ENCODE measurements around the gene ALLC. TPM values are rescaled to one million over a fixed set of nuclear protein-coding genes. Genes with fewer than 3 reads are reported as not detected.

ALLC gene
- total and polyA plus RNA-seq, 9 of the 15 experiments (the other 6 are each of a cell fraction or from before 2014, with no cell fraction given), result not detected

GRCh38 chr2:3659447-3660432 is 1.7 kb downstream of the ALLC start:
- Histone ChIP-seq H3K9me1 (ENCODE audit: control insufficient read depth, insufficient read depth, low read length) (no peaks in the 10 kb centered on the region), H3K9ac (ENCODE audit: insufficient read depth in 1 of 2, low read depth in 2 of 2, low read length in 2 of 2) (peak overlapping the region in 1 of 2 experiments; percentile 54; a peak in 1 of 4 replicates), H4K20me1 (replicated peaks; ENCODE audit: control insufficient read depth, insufficient read depth, low read length) (no peaks in the 10 kb centered on the region), H3K4me1 (replicated peaks in 1 of 2; ENCODE audit: control insufficient read depth in 2 of 2, insufficient read depth in 2 of 2, low read length in 2 of 2) (peaks cover 0 to 6% of the 10 kb centered on the region in 2 experiments; a peak in 1 of 5 replicates), H3K4me2 (ENCODE audit: insufficient read depth, low read length) (no peak overlapping the region), H3K79me2 (ENCODE audit: control insufficient read depth, insufficient read depth, low read length) (no peaks in the 10 kb centered on the region), H3K36me3 (ENCODE audit: control insufficient read depth, insufficient read depth, low read length) (no peaks in the 10 kb centered on the region), H3K4me3 (no peak overlapping the region), H3K27me3 (ENCODE audit: control insufficient read depth in 2 of 2, insufficient read depth in 2 of 2, low read length in 2 of 2) (peaks cover 19 to 30% of the 10 kb centered on the region in 2 experiments), H3K27ac (ENCODE audit: extremely low read depth, low read depth, low read length) (no peak overlapping the region; the same call in 2 of the 3 replicates), H3K9me3 (replicated peaks; ENCODE audit: control insufficient read depth, insufficient read depth, low read depth, low read length) (no peaks in the 10 kb centered on the region), H2AFZ (ENCODE audit: low read depth, low read length) (peak overlapping the region; percentile 70)
- 36% methylated on average over 21 of the region's 26 CpGs for WGBS (ENCODE audit: insufficient coverage, low coverage, missing lambda C conversion rate)
- TF ChIP-seq EGR1 (conservative IDR thresholded peaks at IDR 0.05), result peak; percentile 65
- peak; percentile 33; the same call in 1 of the 2 replicates for TF ChIP-seq ZBTB33 (CRISPR knock-in tag; IDR thresholded peaks at IDR 0.05)
- no peak for TF ChIP-seq XRCC5 (IDR thresholded peaks at IDR 0.05; ENCODE audit: low read depth, low read length)
- TF ChIP-seq CEBPB (tag; IDR thresholded peaks at IDR 0.05), result 0 out of 2 replicates have a peak, but pooled peaks have one; percentile 25
- TF ChIP-seq ZNF316 (IDR thresholded peaks at IDR 0.05), result peak; percentile 52; the same call in 1 of the 2 replicates
- TF ChIP-seq SPI1 (IDR thresholded peaks at IDR 0.05; ENCODE audit: borderline replicate concordance, low read depth, low read length), result 0 out of 2 replicates have a peak, but pooled peaks have one; percentile 30
- TF ChIP-seq HNRNPH1 (optimal IDR thresholded peaks at IDR 0.05; ENCODE audit: low read depth, low read length), result no peak
- DNase-seq (ENCODE audit: extremely low read depth in 1 of 4, low spot score in 3 of 4) (peak in 1 of 4 experiments; percentile 36), FAIRE-seq (peak; percentile 71), ATAC-seq (peak; percentile 50)
- ChIA-PET CTCF (ENCODE audit: low intra/inter-chr PET ratio) (no interaction called here), POLR2A (interaction anchor here (0.5 to 0.6 kb wide), 2 partner anchors 17 to 944 kb away, joined by 3 to 5 read pairs; no protein-coding TSS in a partner anchor)
- intact Hi-C loops (cut with micrococcal nuclease) (no loop called here), in situ Hi-C loops (cut with MboI) (loop anchor here (10.0 to 25.0 kb wide), 3 partner anchors 165 to 1547 kb away; no protein-coding TSS in a partner anchor)
- BruUV-seq (replicated peaks), result no TSS peak

Measured in K562 (cell line).